ENCODE results near the gene PRR7.

The PRR7 gene

GRCh38 chr5:177435847-177436536 lies 10.6 kb upstream of the PRR7 start:
- DNase-seq (ENCODE audit: low read depth) = no peak

DNA sequence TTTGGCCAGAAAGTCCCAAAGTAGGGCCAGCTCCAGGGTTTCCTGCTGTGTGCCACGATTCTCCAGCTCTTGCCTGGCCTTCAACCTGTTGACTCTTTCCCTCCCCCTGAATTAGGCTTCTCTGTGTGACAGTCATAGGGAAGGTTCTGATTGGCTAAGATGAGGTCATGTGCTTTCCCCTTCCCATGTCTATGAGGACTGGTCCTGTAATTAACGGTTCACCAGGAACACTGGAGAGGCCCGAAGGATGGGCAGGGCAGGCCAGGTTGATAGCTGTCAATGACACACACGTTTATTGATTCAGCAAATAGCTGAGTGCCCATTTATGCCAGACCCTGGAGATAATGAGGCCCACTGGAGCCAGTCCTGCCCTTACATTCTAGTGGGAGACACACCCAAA lies 9.0 kb upstream of the PRR7 start:
- DNase-seq (ENCODE audit: low read depth) = no peak

GRCh38 chr5:177438468-177438867 lies 8.1 kb upstream of the PRR7 start:
- DNase-seq (ENCODE audit: low read depth) = no peak

GRCh38 chr5:177439518-177440053 lies 7.0 kb upstream of the PRR7 start:
- no peak for DNase-seq (ENCODE audit: low read depth)

DNA sequence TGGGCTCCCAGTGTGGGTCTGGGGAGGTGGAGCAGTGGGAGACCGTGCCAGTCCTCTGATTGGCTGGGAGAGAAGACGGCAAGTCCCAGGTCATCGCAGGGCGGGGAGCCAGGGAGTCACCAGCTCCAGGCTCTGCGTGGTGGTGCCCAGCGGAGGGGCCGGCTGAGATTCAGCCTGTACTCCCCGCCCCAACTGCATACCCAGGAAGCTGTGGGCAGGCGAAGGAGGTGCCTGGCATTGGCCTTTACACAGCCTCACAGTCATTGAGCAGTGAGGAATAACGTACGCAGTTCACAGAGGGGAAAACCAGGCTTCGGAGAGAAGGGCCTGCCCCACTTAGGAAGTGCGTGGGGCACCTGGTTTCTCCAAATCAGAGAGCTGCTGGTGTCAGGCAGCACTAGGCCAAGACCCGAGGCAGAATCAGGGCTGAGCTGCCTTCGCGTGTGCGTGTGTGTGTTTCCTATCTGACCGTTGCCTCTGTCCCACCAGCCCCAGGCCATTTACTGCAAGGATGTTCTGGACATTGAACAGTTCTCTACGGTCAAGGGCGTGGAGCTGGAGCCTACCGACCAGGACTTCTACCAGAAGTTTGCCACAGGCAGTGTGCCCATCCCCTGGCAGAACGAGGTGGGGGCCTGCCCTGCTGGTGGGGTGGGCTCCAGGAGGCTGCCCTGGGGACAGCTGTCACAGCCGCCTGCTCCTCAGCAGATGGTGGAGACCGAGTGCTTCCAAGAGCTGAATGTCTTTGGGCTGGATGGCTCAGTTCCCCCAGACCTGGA lies 6.2 kb upstream of the PRR7 start:
- no peak for DNase-seq (ENCODE audit: low read depth)

DNA sequence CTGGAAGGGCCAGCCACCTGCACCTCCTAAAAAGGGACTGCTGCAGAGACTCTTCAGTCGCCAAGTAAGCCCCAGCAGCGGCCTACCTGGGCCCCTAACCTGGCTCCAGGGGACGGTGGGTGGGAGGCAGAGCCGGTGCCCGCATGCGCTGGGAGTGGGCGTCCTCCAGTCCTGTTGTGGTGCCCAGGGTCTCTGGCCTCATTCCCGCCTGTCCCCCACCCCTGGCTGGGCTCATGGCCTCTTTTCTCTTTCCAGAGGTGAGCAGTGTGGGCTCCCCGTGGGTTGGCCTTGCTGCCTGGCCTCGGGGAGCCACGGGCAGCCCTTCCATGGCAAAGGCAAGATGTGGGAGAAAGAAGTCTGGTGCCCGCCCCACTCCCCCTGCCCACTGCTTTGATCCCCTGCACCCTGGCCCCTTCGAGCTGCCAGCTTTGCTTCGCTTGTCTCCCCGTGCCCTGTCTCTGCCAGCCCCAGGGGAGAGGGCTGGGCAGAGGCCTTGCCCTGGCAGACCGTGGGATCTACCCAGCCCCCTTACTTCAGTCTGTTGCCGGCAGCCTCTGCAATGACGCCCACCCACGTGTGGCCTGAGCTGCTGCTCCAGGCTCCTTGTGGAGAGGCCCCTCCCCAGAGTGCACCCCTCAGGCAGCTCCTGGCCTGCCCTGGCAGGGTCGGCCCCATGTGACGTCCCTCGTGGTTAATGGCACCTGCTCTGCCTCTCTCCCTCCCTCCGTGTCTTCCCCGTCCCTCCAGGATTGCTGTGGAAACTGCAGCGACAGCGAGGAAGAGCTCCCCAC lies 5.4 kb upstream of the PRR7 start:
- no peak for DNase-seq (ENCODE audit: low read depth)

DNA sequence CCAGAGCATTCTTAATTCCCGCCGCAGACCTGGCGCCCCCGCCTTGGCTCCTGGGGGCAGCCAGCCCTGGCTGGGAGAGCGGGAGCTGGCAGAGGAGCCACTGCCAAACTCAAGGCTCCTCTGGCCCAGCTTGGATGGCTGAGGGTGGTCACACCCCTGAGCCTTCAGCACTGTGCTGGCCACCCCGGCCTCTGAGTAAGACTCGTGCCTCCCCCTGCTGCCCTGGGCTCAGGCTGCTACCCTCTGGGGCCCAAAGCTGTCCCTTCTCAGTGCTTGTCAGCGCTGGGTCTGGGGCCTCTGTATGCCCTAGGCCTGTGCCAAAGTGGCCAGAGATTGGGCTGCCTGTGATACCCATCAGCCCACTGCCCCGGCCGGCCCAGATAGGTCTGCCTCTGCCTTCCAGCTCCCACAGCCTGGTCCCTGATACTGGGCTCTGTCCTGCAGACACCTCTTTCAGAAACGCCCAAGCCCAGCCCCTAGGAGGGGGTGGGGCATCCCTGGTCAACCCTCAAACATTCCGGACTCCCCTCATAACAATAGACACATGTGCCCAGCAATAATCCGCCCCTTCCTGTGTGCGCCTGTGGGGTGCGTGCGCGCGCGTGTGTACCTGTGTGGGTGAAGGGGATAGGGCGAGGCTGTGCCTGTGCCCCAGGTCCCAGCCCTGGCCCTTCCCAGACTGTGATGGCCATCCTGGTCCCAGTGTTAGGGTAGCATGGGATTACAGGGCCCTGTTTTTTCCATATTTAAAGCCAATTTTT lies 4.4 kb upstream of the PRR7 start:
- DNase-seq (ENCODE audit: low read depth) = no peak

DNA sequence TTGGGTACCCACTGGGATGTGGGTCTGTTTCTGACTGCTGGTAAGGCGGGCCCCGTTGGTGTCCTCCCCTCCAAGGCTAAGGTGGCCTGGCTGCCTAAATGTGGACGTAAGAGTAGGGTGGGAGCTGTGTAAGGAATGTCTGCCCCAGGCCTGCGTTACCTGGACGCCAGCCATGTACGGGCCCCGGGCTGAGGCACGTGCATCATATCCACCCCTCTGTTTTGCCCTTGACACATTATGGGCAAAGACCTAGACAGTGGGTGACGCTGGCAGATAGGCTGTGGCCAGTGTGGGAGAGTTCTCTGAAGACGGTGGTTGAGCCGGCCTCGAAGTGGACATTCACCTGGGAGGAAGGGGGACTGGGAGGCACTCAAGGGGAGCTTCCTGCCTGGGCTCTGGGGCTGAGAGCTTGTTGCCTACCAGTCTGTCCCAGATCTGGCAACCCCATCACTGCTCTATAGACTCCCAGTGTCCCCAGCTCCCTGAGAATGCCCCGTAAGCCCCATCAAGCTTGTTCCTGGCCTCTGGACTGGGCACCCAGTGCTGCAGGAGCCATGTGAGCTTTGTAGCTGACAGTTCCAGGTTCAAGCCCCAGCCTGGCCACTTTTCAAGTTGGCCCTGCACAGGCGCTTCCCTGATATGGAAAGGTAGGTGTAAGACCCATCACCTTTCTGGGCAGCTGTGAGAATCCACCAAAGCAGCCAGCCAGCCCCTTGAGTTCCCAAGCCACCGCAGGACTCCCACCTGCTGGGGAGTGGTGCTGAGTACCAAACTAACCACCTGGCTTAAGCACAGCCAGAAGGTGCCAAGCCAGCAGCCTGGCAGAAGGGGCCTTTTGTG lies 3.2 kb upstream of the PRR7 start:
- no peak for DNase-seq (ENCODE audit: low read depth)

GRCh38 chr5:177444106-177445051 lies 2.2 kb upstream of the PRR7 start:
- no peak for DNase-seq (ENCODE audit: low read depth)

DNA sequence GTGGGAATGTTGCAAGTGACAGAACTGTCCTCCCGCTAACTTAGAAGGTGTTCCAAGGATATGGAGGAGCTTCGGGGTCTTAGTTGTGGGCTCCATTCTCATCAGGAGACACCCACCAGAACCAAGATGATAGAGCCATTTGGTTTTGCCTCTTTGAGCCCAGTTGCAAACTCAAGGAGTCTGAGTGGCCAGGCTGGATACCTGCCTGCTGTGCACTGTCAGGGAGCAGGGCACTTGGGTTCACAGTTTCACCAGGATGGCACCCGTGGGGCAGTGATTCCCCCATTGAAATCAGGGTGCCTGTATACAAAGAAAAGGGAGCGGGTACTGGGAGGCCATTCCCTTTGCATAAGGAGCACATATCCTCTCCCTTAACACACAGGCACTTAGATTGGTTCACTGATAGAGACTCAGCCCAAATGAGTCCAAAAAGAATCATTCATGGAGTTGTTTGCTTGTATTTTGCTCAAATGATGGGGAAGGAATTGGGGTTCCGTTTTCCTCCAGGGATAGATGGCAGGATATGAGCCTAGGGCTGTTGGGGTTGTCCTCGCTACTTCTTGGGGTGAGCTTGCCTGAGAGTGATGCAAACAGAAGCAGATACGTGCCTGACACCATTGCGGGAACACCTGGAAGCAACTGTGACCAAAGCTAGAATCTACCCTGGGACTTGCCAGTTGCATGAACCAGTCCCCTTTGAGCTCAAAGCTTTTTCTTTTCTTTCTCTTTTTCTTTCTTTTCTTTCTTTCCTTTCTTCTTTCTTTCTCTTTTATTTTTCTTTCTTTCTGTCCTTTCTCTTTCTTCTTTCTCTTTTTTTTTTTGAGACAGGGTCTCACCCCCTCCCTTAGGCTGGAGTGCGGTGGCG lies 1.3 kb upstream of the PRR7 start:
- DNase-seq (ENCODE audit: low read depth) = no peak

GRCh38 chr5:177445917-177446199 lies 756 bp upstream of the PRR7 start:
- no peak for DNase-seq (ENCODE audit: low read depth)

GRCh38 chr5:177447066-177447610 lies 524 bp downstream of the PRR7 start:
- DNase-seq (ENCODE audit: low read depth) = no peak

DNA sequence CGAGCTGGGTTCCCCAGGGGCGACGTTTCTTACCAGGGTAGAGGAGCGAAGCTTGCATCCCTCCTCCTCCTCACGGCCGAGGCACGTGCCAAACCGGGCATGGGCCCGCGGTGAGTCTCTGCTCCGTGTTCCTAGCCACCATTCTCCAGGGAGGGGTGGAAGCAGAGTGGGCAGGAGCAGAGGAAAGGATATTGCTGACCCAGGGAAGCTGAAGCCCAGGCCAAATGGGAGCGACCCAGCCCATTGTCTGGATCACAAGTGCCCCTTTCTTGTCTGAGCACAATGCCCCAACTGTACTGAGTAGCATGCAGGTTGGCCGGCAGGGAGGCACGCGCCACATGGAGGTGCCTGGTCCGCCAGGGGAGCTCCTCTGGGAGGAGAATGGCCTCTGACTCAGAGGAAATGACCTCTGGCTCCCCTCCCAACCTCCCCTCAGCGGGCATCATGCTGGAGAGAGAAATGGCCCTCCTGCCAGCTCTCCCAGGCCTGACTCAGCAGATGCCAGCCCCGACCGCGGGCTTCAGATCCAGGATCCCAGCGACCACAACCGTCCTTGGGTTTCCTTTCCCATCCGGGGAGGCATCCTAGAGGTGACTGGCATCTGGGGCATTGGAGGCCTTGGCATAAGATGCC lies 1.1 kb downstream of the PRR7 start:
- peak; percentile 75 for DNase-seq (ENCODE audit: low read depth)

- DNase-seq (ENCODE audit: low read depth) = no peak
Measured at GRCh38 chr5:177448244-177448950, 1.8 kb downstream of the PRR7 start.

GRCh38 chr5:177449140-177450061 lies 2.8 kb downstream of the PRR7 start:
- no peak for DNase-seq (ENCODE audit: low read depth)

GRCh38 chr5:177450667-177451424 lies 4.2 kb downstream of the PRR7 start:
- DNase-seq (ENCODE audit: low read depth) = no peak
